ENCODE data around the gene FUNDC2. TPM values are rescaled to one million over a fixed set of nuclear protein-coding genes. Genes with fewer than 3 reads are reported as not detected.
A peak's percentile ranks its signal among the peaks of the same experiment; 100 is the strongest.

FUNDC2 gene
- total and polyA plus RNA-seq, 2 of the 13 experiments (the other 11 are each of a cell fraction or from before 2014, with no cell fraction given) = 65.3 to 109 TPM

- TF ChIP-seq ZHX1 (CRISPR knock-in tag; IDR thresholded peaks at IDR 0.05; ENCODE audit: low read depth) = 0 out of 2 replicates have a peak, but pooled peaks have one; percentile 30
- TF ChIP-seq TEAD3 (CRISPR knock-in tag; optimal IDR thresholded peaks at IDR 0.05; ENCODE audit: borderline replicate concordance) = no peak
- no peak for TF ChIP-seq NAIF1 (CRISPR knock-in tag; IDR thresholded peaks at IDR 0.05; ENCODE audit: borderline replicate concordance)
- peak; percentile 62; the same call in 1 of the 2 replicates for TF ChIP-seq CSRNP1 (CRISPR knock-in tag; IDR thresholded peaks at IDR 0.05)
- TF ChIP-seq MTERF4 (CRISPR knock-in tag; IDR thresholded peaks at IDR 0.05) = peak; percentile 63; the same call in 1 of the 2 replicates
- TF ChIP-seq U2AF2 (IDR thresholded peaks at IDR 0.05; ENCODE audit: low read depth, low read length) = no peak
- no peak for TF ChIP-seq ZNF652 (CRISPR knock-in tag; IDR thresholded peaks at IDR 0.05; ENCODE audit: borderline replicate concordance, low read depth)
- peak; percentile 79; the same call in 1 of the 2 replicates for TF ChIP-seq GATAD1 (CRISPR knock-in tag; IDR thresholded peaks at IDR 0.05)
- peak; percentile 88; the same call in 1 of the 2 replicates for TF ChIP-seq ZNF746 (CRISPR knock-in tag; IDR thresholded peaks at IDR 0.05)
- no peak for TF ChIP-seq NR0B2 (CRISPR knock-in tag; IDR thresholded peaks at IDR 0.05)
- no peak for TF ChIP-seq ZBTB37 (CRISPR knock-in tag; IDR thresholded peaks at IDR 0.05)
- TF ChIP-seq RAD51 (IDR thresholded peaks at IDR 0.05; ENCODE audit: borderline replicate concordance) = no peak
- peak; percentile 12; the same call in 1 of the 2 replicates for TF ChIP-seq TFAP4 (IDR thresholded peaks at IDR 0.05; ENCODE audit: borderline replicate concordance, low read depth)
- TF ChIP-seq TOE1 (CRISPR knock-in tag; IDR thresholded peaks at IDR 0.05) = no peak
- no peak for TF ChIP-seq ZNF780A (CRISPR knock-in tag; IDR thresholded peaks at IDR 0.05)
- no peak for TF ChIP-seq FOXC1 (CRISPR knock-in tag; IDR thresholded peaks at IDR 0.05; ENCODE audit: borderline replicate concordance)
- no peak for TF ChIP-seq ZNF225 (CRISPR knock-in tag; IDR thresholded peaks at IDR 0.05)
- no peak for TF ChIP-seq FLYWCH1 (CRISPR knock-in tag; IDR thresholded peaks at IDR 0.05)
- TF ChIP-seq MXD1 (CRISPR knock-in tag; IDR thresholded peaks at IDR 0.05) = no peak
- no peak for TF ChIP-seq ZNF101 (CRISPR knock-in tag; IDR thresholded peaks at IDR 0.05; ENCODE audit: borderline replicate concordance, low read depth)
Measured at GRCh38 chrX:155026727-155027508, at the start of gene FUNDC2 (continued).

Measured in HepG2 (cell line).